H1 (cell line): ENCODE data around the gene ADAMTSL2. TPM values are rescaled to one million over a fixed set of nuclear protein-coding genes. Genes with fewer than 3 reads are reported as not detected.

Experiments used
- CTCF ChIA-PET: fragments of 300-600 bp; sonication (Branson Sonifier 250); formaldehyde crosslinking; loops from one replicate; lab custom pipeline; 2021; ENCODE audit not compliant: partially characterized antibody; lab: Charles Lee
- POLR2A ChIA-PET: fragments of 300-600 bp; sonication (Branson Sonifier 250); formaldehyde crosslinking; loops from one replicate; lab custom pipeline; 2021; ENCODE audit warnings: inconsistent platforms; ENCODE audit not compliant: partially characterized antibody; lab: Charles Lee
- DNase-seq, 2 experiments: peaks; one replicate each; pipeline versions ENCODE4 v3.0.0 to v3.0.0-alpha.2; 2010 to 2022; ENCODE audit warnings: low spot score in 2 of 2, low read depth in 1 of 2, mixed read lengths in 1 of 2
- FAIRE-seq: peaks from 2 replicates; lab custom pipeline; 2011; peaks lifted over from hg19 to GRCh38; lab: Jason Lieb, UNC
- H2AFZ ChIP-seq: 2 replicates; pipeline ENCODE4 v1.8.1; 2012; ENCODE audit warnings: low read length, inconsistent platforms
- H2AK5ac ChIP-seq: 2 replicates; pipeline ENCODE4 v1.6.1; 2013; ENCODE audit warnings: low read depth, low read length
- H2BK120ac ChIP-seq: replicated peaks from 2 replicates; pipeline ENCODE3; 2013; ENCODE audit warnings: low read depth, low read length, inconsistent platforms
- H2BK12ac ChIP-seq: 2 replicates; pipeline ENCODE4 v1.6.1; 2013; ENCODE audit warnings: low read depth, low read length
- H2BK15ac ChIP-seq: 2 replicates; pipeline ENCODE4 v1.6.1; 2013; ENCODE audit warnings: low read length
- H2BK20ac ChIP-seq: 2 replicates; pipeline ENCODE4 v1.6.1; 2013; ENCODE audit warnings: low read length
- H2BK5ac ChIP-seq: 2 replicates; pipeline ENCODE4 v1.6.1; 2013; ENCODE audit warnings: low read depth, low read length
- H3K14ac ChIP-seq: 2 replicates; pipeline ENCODE4 v1.6.1; 2013; ENCODE audit warnings: inconsistent platforms; ENCODE audit not compliant: insufficient read length
- H3K18ac ChIP-seq: 2 replicates; pipeline ENCODE4 v1.6.1; 2013; ENCODE audit warnings: low read length; ENCODE audit errors: extremely low read depth
- H3K23ac ChIP-seq: 2 replicates; pipeline ENCODE4 v1.6.1; 2013; ENCODE audit warnings: inconsistent platforms; ENCODE audit not compliant: insufficient read length
- H3K23me2 ChIP-seq: 2 replicates; pipeline ENCODE4 v1.6.1; 2013; ENCODE audit warnings: low read depth, low read length
- H3K27ac ChIP-seq: 2 replicates; pipeline ENCODE4 v1.6.1; 2011; ENCODE audit warnings: low read depth, low read length, inconsistent platforms
- H3K27me3 ChIP-seq, 4 experiments: replicated peaks in 1 of 4; 1 replicate in 1 of 4; 2 replicates in 3 of 4; pipeline versions ENCODE4 v1.6.1 to v1.8.1; 2011 to 2013; ENCODE audit warnings: low read length in 3 of 4, mild to moderate bottlenecking in 3 of 4, inconsistent platforms in 2 of 4, mixed read lengths in 2 of 4, moderate library complexity in 1 of 4; ENCODE audit not compliant: control insufficient read depth in 3 of 4, insufficient read depth in 3 of 4; ENCODE audit errors: extremely low read depth in 1 of 4
- H3K36me3 ChIP-seq, 4 experiments: 2 replicates each; pipeline versions ENCODE4 v1.6.1 to v1.8.1; 2011 to 2013; ENCODE audit warnings: mild to moderate bottlenecking in 4 of 4, low read length in 3 of 4, moderate library complexity in 2 of 4, control low read depth in 1 of 4, inconsistent platforms in 1 of 4; ENCODE audit not compliant: insufficient read depth in 4 of 4, control insufficient read depth in 2 of 4
- H3K4ac ChIP-seq: replicated peaks from 2 replicates; pipeline ENCODE3; 2013; ENCODE audit warnings: low read length, low read depth, mixed read lengths, inconsistent platforms; ENCODE audit not compliant: insufficient read length
- H3K4me1 ChIP-seq, 4 experiments: replicated peaks in 1 of 4; 1 replicate in 1 of 4; 2 replicates in 3 of 4; pipeline versions ENCODE4 v1.6.1 to v1.8.1; 2011 to 2013; ENCODE audit warnings: low read length in 3 of 4, inconsistent platforms in 2 of 4, mixed read lengths in 1 of 4; ENCODE audit not compliant: insufficient read depth in 4 of 4, control insufficient read depth in 3 of 4
- H3K4me2 ChIP-seq, 2 experiments: 2 replicates each; pipeline versions ENCODE4 v1.6.1 to v1.8.1; 2011 to 2013; ENCODE audit warnings: low read depth in 2 of 2, low read length in 2 of 2, control low read depth in 1 of 2, inconsistent platforms in 1 of 2, mild to moderate bottlenecking in 1 of 2; ENCODE audit not compliant: insufficient read depth in 1 of 2
- H3K4me3 ChIP-seq, 4 experiments: fragments of 200-600, 300-600 bp in 1 of 4; sonication (generic), shearing (Covaris generic), sonication (Bioruptor Twin) in 1 of 4; 2 replicates each; pipeline versions ENCODE4 v1.5.1 to v1.8.1; 2011 to 2016; ENCODE audit warnings: low read length in 4 of 4, low read depth in 3 of 4, control low read depth in 2 of 4, inconsistent platforms in 2 of 4, mild to moderate bottlenecking in 2 of 4, mixed read lengths in 1 of 4, moderate library complexity in 1 of 4; ENCODE audit not compliant: insufficient read depth in 2 of 4; ENCODE audit errors: extremely low read depth in 1 of 4
- H3K56ac ChIP-seq: replicated peaks from 2 replicates; pipeline ENCODE3; 2013; ENCODE audit warnings: low read depth, mild to moderate bottlenecking, mixed read lengths, low read length, inconsistent platforms; ENCODE audit not compliant: insufficient read length
- H3K79me1 ChIP-seq: 2 replicates; pipeline ENCODE4 v1.6.1; 2013; ENCODE audit warnings: low read depth, low read length, control low read depth
- H3K79me2 ChIP-seq, 2 experiments: 2 replicates each; pipeline versions ENCODE4 v1.6.1 to v1.8.1; 2012 to 2013; ENCODE audit warnings: low read length in 2 of 2, mild to moderate bottlenecking in 2 of 2, inconsistent platforms in 1 of 2; ENCODE audit not compliant: insufficient read depth in 2 of 2, control insufficient read depth in 1 of 2
- H3K9ac ChIP-seq, 4 experiments: replicated peaks in 1 of 4; 1 replicate in 1 of 4; 2 replicates in 3 of 4; pipeline versions ENCODE4 v1.6.1 to v1.8.1; 2011 to 2013; ENCODE audit warnings: low read depth in 3 of 4, low read length in 3 of 4, control low read depth in 2 of 4, mild to moderate bottlenecking in 2 of 4, moderate library complexity in 2 of 4, inconsistent platforms in 1 of 4; ENCODE audit errors: extremely low read depth in 1 of 4
- H3K9me3 ChIP-seq, 2 experiments: 2 replicates each; pipeline versions ENCODE4 v1.6.1 to v1.8.1; 2012 to 2013; ENCODE audit warnings: mild to moderate bottlenecking in 2 of 2, moderate library complexity in 2 of 2, control low read depth in 1 of 2, inconsistent platforms in 1 of 2, low read depth in 1 of 2, low read length in 1 of 2, mixed read lengths in 1 of 2; ENCODE audit not compliant: insufficient read depth in 2 of 2
- H4K20me1 ChIP-seq, 2 experiments: replicated peaks in 1 of 2; 2 replicates each; pipeline versions ENCODE3 to v1.8.1; 2011 to 2013; ENCODE audit warnings: inconsistent platforms in 2 of 2, low read length in 2 of 2, mild to moderate bottlenecking in 1 of 2; ENCODE audit not compliant: insufficient read depth in 2 of 2, control insufficient read depth in 1 of 2
- H4K5ac ChIP-seq: 2 replicates; pipeline ENCODE4 v1.6.1; 2013; ENCODE audit warnings: low read length, low read depth, mixed read lengths, inconsistent platforms; ENCODE audit not compliant: insufficient read length
- H4K8ac ChIP-seq: 2 replicates; pipeline ENCODE4 v1.8.0; 2013; ENCODE audit warnings: mild to moderate bottlenecking, moderate library complexity, low read length, inconsistent platforms; ENCODE audit not compliant: insufficient read depth; ENCODE audit errors: extremely low read depth
- H4K91ac ChIP-seq: replicated peaks from 2 replicates; pipeline ENCODE3; 2013; ENCODE audit warnings: low read length, mixed read lengths, inconsistent platforms; ENCODE audit not compliant: insufficient read length
- BACH1 ChIP-seq: IDR thresholded peaks from 2 replicates; pipeline ENCODE4 v1.6.1; 2012; ENCODE audit warnings: low read length, improper control_type of control experiment
- BCL11A ChIP-seq, 2 experiments: IDR thresholded peaks; one replicate each; pipeline ENCODE4 v1.6.1; 2011; ENCODE audit warnings: low read depth in 2 of 2, low read length in 2 of 2, mild to moderate bottlenecking in 2 of 2
- CEBPB ChIP-seq: IDR thresholded peaks from 2 replicates; pipeline ENCODE4 v1.6.1; 2012; ENCODE audit warnings: low read depth, low read length
- JUND ChIP-seq: IDR thresholded peaks from 2 replicates; pipeline ENCODE4 v1.6.1; 2011; ENCODE audit warnings: mild to moderate bottlenecking, improper control_type of control experiment, low read length
- KDM4A ChIP-seq: IDR thresholded peaks from one replicate; pipeline ENCODE4 v1.7.1; 2012; ENCODE audit warnings: low read depth, mild to moderate bottlenecking, moderate library complexity, low read length, inconsistent platforms; ENCODE audit not compliant: severe bottlenecking
- RFX5 ChIP-seq: IDR thresholded peaks from 2 replicates; pipeline ENCODE4 v1.6.1; 2011; ENCODE audit warnings: low read depth, low read length, improper control_type of control experiment, borderline replicate concordance
- SUZ12 ChIP-seq: fragments of 200-600 bp; sonication (generic); IDR thresholded peaks from 2 replicates; pipeline ENCODE4 v1.6.1; 2012; ENCODE audit warnings: mild to moderate bottlenecking, inconsistent platforms, low read length, moderate library complexity, mixed read lengths
- YY1 ChIP-seq: IDR thresholded peaks from 2 replicates; pipeline ENCODE4 v1.6.1; 2011; ENCODE audit warnings: low read depth, mild to moderate bottlenecking, low read length
- ZNF274 ChIP-seq: IDR thresholded peaks from 2 replicates; pipeline ENCODE4 v1.7.0; 2012; ENCODE audit warnings: low read length, borderline replicate concordance; ENCODE audit errors: extremely low read depth
- WGBS, 2 experiments: shearing (Covaris generic) in 1 of 2; methylation state at CpG; one replicate each; pipeline versions ENCODE4 v1.1.6 to v1.1.7; 2013 to 2015; ENCODE audit warnings: low lambda C conversion rate in 2 of 2, mixed read lengths in 2 of 2, inconsistent platforms in 1 of 2, low coverage in 1 of 2, missing lambda C conversion rate in 1 of 2; ENCODE audit not compliant: insufficient replicate concordance in 2 of 2, insufficient coverage in 1 of 2, insufficient read length in 1 of 2; ENCODE audit errors: extremely low coverage in 1 of 2, missing lambda C conversion rate in 1 of 2; 5-methylcytosine and 5-hydroxymethylcytosine counted together
- polyA plus RNA-seq, 7 experiments: library from polyadenylated mRNA; depleted of rRNA in 3 of 7; stranded (reverse) in 5 of 7; unstranded in 2 of 7; fragments of >200 nt in 5 of 7; fragments of 200-250 nt in 2 of 7; gene quantifications; 1 replicate in 5 of 7; 2 replicates in 1 of 7; 4 replicates in 1 of 7; pipeline versions ENCODE4 v1.2.1 to v1.2.3, GENCODE V29; 2011 to 2013; ENCODE audit warnings: missing spikeins in 2 of 7, mixed read lengths in 2 of 7
- total RNA-seq: library from RNA; stranded (reverse); fragmentation: NEBNext Ultra II Directional; extraction: Animal tissue kit (Norgen Biotek cat#: 25700); gene quantifications from 2 replicates; pipeline ENCODE4 v1.2.1, GENCODE V29; 2021
- TF ChIP-seq, protein P1 (sequence below): IDR thresholded peaks from 2 replicates; pipeline ENCODE4 v1.6.1; 2012; ENCODE audit warnings: inconsistent platforms

Gene ADAMTSL2
- total and polyA plus RNA-seq, 2 of the 8 experiments (the other 6 are each of a cell fraction or from before 2014, with no cell fraction given), result 0.74 to 0.76 TPM

DNA sequence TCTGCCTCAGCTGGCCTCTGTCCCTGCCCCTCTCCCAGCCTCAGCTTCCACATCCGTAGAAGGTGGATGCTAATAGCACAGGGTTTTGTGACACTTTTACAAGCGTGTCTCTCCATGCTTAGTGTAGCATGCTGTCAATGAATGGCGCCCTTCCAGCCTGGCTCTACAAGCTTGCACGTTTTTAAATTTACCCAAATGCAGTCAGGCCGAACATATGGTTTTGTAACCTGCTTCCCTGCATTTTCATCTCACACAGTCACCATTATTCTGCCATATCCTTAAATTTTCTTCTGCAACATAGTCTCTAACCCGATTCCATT is 45.9 kb downstream of the ADAMTSL2 start:
- ChIA-PET POLR2A (no interaction called here), CTCF (interaction anchor here (1.0 to 5.3 kb wide), 9 partner anchors 9 to 202 kb away, joined by 3 to 46 read pairs (median 4); partner anchors contain the start of gene ADAMTSL2)

More for the DNA sequence above, 45.9 kb downstream of the ADAMTSL2 start:
- no peak overlapping the region for H2BK5ac ChIP-seq
- no peak overlapping the region for H3K9ac ChIP-seq
- no peak overlapping the region for H4K91ac ChIP-seq
- H3K4me2 ChIP-seq, result no peak overlapping the region
- H3K18ac ChIP-seq, result no peak overlapping the region
- no peak overlapping the region for H3K14ac ChIP-seq
- 79% methylated on average over 6 of the region's 6 CpGs; no CpG with 5 or more reads in 1 of the 2 experiments for WGBS, 2 experiments
- H2BK120ac ChIP-seq, result no peak overlapping the region
- H3K36me3 ChIP-seq, result no peaks in the 10 kb centered on the region
- H3K4me3 ChIP-seq, result no peak overlapping the region
- H2BK15ac ChIP-seq, result 0 out of 2 replicates have a peak overlapping the region, but pooled peaks have one; percentile 72
- H3K79me2 ChIP-seq, result no peaks in the 10 kb centered on the region
- no peak overlapping the region for H4K5ac ChIP-seq
- no peak overlapping the region for H3K27ac ChIP-seq
- TF ChIP-seq, protein P1, sequence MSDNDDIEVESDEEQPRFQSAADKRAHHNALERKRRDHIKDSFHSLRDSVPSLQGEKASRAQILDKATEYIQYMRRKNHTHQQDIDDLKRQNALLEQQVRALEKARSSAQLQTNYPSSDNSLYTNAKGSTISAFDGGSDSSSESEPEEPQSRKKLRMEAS, result no peak
- no peak for TF ChIP-seq SUZ12
- TF ChIP-seq KDM4A, result no peak
- TF ChIP-seq ZNF274, result no peak
- TF ChIP-seq CEBPB, result no peak
- TF ChIP-seq BACH1, result no peak
- TF ChIP-seq RFX5, result no peak
- TF ChIP-seq BCL11A (IDR thresholded peaks at IDR 0.05; ENCODE audit: low read depth in 2 of 2, low read length in 2 of 2), result no peak
- TF ChIP-seq JUND, result no peak
- no peak for TF ChIP-seq YY1
- H2AK5ac ChIP-seq, result no peak overlapping the region
- DNase-seq, result no peak
- no peak overlapping the region for H3K23ac ChIP-seq
- H2AFZ ChIP-seq, result no peak overlapping the region
- H3K4me1 ChIP-seq, result peaks cover 3 to 18% (median 13%) of the 10 kb centered on the region in 4 experiments
- no peak overlapping the region for H2BK20ac ChIP-seq
- no peaks in the 10 kb centered on the region for H4K20me1 ChIP-seq
- no peaks in the 10 kb centered on the region for H3K23me2 ChIP-seq
- FAIRE-seq, result no peak
- H3K79me1 ChIP-seq, result no peaks in the 10 kb centered on the region
- no peak overlapping the region for H4K8ac ChIP-seq
- no peaks in the 10 kb centered on the region for H3K9me3 ChIP-seq
- H2BK12ac ChIP-seq, result 0 out of 2 replicates have a peak overlapping the region, but pooled peaks have one; percentile 39
- H3K27me3 ChIP-seq, result 0 out of 7 replicates have a peak, but pooled peaks cover 0 to 2% (median 0%) of the 10 kb centered on the region in 4 experiments
- no peak overlapping the region for H3K56ac ChIP-seq
- H3K4ac ChIP-seq, result no peak overlapping the region
